ENCODE measurements around the gene PAX5. TPM values are rescaled to one million over a fixed set of nuclear protein-coding genes. Genes with fewer than 3 reads are reported as not detected.

The PAX5 gene
- total RNA-seq, 1 donor from 2014 or later: 0.18 TPM

- no peaks in the 10 kb centered on the region for H3K36me3 ChIP-seq
- ATAC-seq: no peak
- no peaks in the 10 kb centered on the region for H3K4me1 ChIP-seq
- H3K27me3 ChIP-seq (ENCODE audit: low read depth): no peaks in the 10 kb centered on the region
- DNase-seq: no peak
- H3K4me3 ChIP-seq: no peak overlapping the region
- H3K27ac ChIP-seq: no peak overlapping the region
- TF ChIP-seq, protein P1, sequence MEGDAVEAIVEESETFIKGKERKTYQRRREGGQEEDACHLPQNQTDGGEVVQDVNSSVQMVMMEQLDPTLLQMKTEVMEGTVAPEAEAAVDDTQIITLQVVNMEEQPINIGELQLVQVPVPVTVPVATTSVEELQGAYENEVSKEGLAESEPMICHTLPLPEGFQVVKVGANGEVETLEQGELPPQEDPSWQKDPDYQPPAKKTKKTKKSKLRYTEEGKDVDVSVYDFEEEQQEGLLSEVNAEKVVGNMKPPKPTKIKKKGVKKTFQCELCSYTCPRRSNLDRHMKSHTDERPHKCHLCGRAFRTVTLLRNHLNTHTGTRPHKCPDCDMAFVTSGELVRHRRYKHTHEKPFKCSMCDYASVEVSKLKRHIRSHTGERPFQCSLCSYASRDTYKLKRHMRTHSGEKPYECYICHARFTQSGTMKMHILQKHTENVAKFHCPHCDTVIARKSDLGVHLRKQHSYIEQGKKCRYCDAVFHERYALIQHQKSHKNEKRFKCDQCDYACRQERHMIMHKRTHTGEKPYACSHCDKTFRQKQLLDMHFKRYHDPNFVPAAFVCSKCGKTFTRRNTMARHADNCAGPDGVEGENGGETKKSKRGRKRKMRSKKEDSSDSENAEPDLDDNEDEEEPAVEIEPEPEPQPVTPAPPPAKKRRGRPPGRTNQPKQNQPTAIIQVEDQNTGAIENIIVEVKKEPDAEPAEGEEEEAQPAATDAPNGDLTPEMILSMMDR (IDR thresholded peaks at IDR 0.05): no peak
- peaks cover 2% of the 10 kb centered on the region for H3K9me3 ChIP-seq
- intact Hi-C loops (cut with DNase I): no loop called here
These were observed 103.1 kb downstream of the PAX5 start for GRCh38 chr9:36930941-36931340.

GRCh38 chr9:36929350-36929675 is 104.8 kb downstream of the PAX5 start:
- no peaks in the 10 kb centered on the region for H3K36me3 ChIP-seq
- H3K4me3 ChIP-seq: no peak overlapping the region
- TF ChIP-seq, protein P1 (IDR thresholded peaks at IDR 0.05): no peak
- intact Hi-C loops (cut with DNase I): no loop called here
- H3K9me3 ChIP-seq: peaks cover 2% of the 10 kb centered on the region
- no peaks in the 10 kb centered on the region for H3K27me3 ChIP-seq (ENCODE audit: low read depth)
- no peak overlapping the region for H3K27ac ChIP-seq
- no peaks in the 10 kb centered on the region for H3K4me1 ChIP-seq
- DNase-seq: no peak
- no peak for ATAC-seq

- DNase-seq: no peak
- no peaks in the 10 kb centered on the region for H3K27me3 ChIP-seq (ENCODE audit: low read depth)
- H3K9me3 ChIP-seq: peaks cover 2% of the 10 kb centered on the region
- intact Hi-C loops (cut with DNase I): no loop called here
- H3K36me3 ChIP-seq: no peaks in the 10 kb centered on the region
- no peak overlapping the region for H3K4me3 ChIP-seq
- H3K4me1 ChIP-seq: no peaks in the 10 kb centered on the region
- TF ChIP-seq, protein P1 (IDR thresholded peaks at IDR 0.05): no peak
- no peak overlapping the region for H3K27ac ChIP-seq
- ATAC-seq: no peak
These were observed 105.3 kb downstream of the PAX5 start for GRCh38 chr9:36928670-36929349.

- TF ChIP-seq, protein P1 (IDR thresholded peaks at IDR 0.05): no peak
- H3K36me3 ChIP-seq: no peaks in the 10 kb centered on the region
- ATAC-seq (no peak), DNase-seq (no peak)
- no peak overlapping the region for H3K4me3 ChIP-seq
- H3K27ac ChIP-seq: no peak overlapping the region
- H3K9me3 ChIP-seq: peaks cover 2% of the 10 kb centered on the region
- intact Hi-C loops (cut with DNase I): no loop called here
- no peaks in the 10 kb centered on the region for H3K27me3 ChIP-seq (ENCODE audit: low read depth)
- no peaks in the 10 kb centered on the region for H3K4me1 ChIP-seq
These were observed 105.9 kb downstream of the PAX5 start for GRCh38 chr9:36928210-36928609.

DNA sequence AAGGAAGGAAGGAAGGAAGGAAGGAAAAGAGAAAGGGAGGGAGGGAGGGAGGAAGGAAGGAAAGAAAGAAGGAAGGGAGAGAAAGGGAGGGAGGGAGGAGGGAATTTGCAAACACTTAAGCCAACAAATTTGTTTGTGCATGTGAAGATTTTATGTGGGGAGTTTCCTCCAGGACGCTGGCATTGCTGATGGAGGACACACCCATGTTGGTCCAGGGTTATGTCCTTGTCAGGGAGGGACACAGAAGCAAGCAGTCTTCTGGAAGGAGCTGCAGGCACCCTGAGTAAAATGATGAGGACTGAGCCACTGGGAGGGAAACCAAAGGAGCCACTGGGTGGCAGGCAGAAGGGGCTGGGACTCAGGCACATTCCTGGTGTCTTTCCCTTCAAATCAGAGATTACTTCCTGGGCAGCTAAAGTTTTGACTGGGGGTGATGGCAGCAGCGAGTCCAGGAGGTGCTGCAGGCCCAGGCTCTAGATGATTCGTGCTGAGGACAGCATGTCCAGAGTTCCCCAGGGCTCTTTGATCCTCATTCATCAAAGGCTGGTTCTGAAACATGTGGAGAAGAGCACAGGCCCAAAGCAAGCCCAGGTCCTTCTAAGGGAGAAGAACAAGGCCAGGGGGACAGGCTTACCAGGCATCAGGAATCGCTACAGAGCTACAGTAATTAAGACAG is 109.2 kb downstream of the PAX5 start:
- DNase-seq (no peak), ATAC-seq (no peak)
- TF ChIP-seq, protein P1 (IDR thresholded peaks at IDR 0.05): no peak
- peaks cover 3% of the 10 kb centered on the region for H3K27me3 ChIP-seq (ENCODE audit: low read depth)
- no peaks in the 10 kb centered on the region for H3K9me3 ChIP-seq
- intact Hi-C loops (cut with DNase I): no loop called here
- no peaks in the 10 kb centered on the region for H3K36me3 ChIP-seq
- H3K4me3 ChIP-seq: no peak overlapping the region
- no peak overlapping the region for H3K27ac ChIP-seq
- no peaks in the 10 kb centered on the region for H3K4me1 ChIP-seq

All from lower lobe of right lung (tissue), 2 donors.